Vagina (tissue), 2 donors: ENCODE results near the gene MALL.

Experiments
- POLR2A ChIP-seq, 2 donors: fragments of 450-650 bp; IDR thresholded peaks; one replicate each; pipeline ENCODE4 v1.6.1; 2017; ENCODE audit warnings: antibody characterized with exemption in 2 of 2, mild to moderate bottlenecking in 2 of 2, moderate library complexity in 2 of 2
- TF ChIP-seq, protein P1 (sequence below), 3 experiments: fragments of 450-650 bp in 2 of 3; fragments of 200-600 bp in 1 of 3; sonication (generic) in 1 of 3; IDR thresholded peaks; one replicate each; pipeline ENCODE4 v1.5.1; 2017 to 2019; ENCODE audit warnings: antibody characterized with exemption in 3 of 3, mild to moderate bottlenecking in 2 of 3, moderate library complexity in 2 of 3

- no peak for TF ChIP-seq POLR2A (IDR thresholded peaks at IDR 0.05)
- TF ChIP-seq, protein P1, sequence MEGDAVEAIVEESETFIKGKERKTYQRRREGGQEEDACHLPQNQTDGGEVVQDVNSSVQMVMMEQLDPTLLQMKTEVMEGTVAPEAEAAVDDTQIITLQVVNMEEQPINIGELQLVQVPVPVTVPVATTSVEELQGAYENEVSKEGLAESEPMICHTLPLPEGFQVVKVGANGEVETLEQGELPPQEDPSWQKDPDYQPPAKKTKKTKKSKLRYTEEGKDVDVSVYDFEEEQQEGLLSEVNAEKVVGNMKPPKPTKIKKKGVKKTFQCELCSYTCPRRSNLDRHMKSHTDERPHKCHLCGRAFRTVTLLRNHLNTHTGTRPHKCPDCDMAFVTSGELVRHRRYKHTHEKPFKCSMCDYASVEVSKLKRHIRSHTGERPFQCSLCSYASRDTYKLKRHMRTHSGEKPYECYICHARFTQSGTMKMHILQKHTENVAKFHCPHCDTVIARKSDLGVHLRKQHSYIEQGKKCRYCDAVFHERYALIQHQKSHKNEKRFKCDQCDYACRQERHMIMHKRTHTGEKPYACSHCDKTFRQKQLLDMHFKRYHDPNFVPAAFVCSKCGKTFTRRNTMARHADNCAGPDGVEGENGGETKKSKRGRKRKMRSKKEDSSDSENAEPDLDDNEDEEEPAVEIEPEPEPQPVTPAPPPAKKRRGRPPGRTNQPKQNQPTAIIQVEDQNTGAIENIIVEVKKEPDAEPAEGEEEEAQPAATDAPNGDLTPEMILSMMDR (IDR thresholded peaks at IDR 0.05): no peak
Measured at GRCh38 chr2:110115291-110116032, at the start of gene MALL.
